GM19035 (cell line): Measurements from ENCODE around the gene RRP12.

Experiments
- ATAC-seq: cut with Tn5 transposase; IDR thresholded peaks from one replicate; pipeline ENCODE4 v1.9.1; 2021; ENCODE audit not compliant: unreplicated experiment

The RRP12 gene

GRCh38 chr10:97336446-97336845 lies 64.7 kb downstream of the RRP12 start:
- no peak for ATAC-seq

- ATAC-seq, result no peak
Measured at GRCh38 chr10:97336006-97336405, 65.1 kb downstream of the RRP12 start.

GRCh38 chr10:97335188-97335619 lies 65.9 kb downstream of the RRP12 start:
- no peak for ATAC-seq

GRCh38 chr10:97334370-97335175 lies 66.6 kb downstream of the RRP12 start, which contains the start of gene FRAT2:
Gene FRAT2, minus strand, starts transcription at chr10:97334729. Its CDS starts 157 bp downstream, at chr10:97334572.
- ATAC-seq, result peak; percentile 84

GRCh38 chr10:97333601-97334369 lies 67.4 kb downstream of the RRP12 start:
- ATAC-seq, result peak; percentile 34

- no peak for ATAC-seq
Measured at GRCh38 chr10:97333351-97333600, 67.9 kb downstream of the RRP12 start.

- no peak for ATAC-seq
Measured at GRCh38 chr10:97332591-97333350, 68.4 kb downstream of the RRP12 start.

- ATAC-seq, result no peak
Measured at GRCh38 chr10:97331153-97331703, 69.9 kb downstream of the RRP12 start.

- ATAC-seq, result no peak
Measured at GRCh38 chr10:97329766-97330165, 71.4 kb downstream of the RRP12 start.

GRCh38 chr10:97328646-97329453 lies 72.3 kb downstream of the RRP12 start:
- no peak for ATAC-seq

GRCh38 chr10:97327348-97328294 lies 73.5 kb downstream of the RRP12 start:
- ATAC-seq, result no peak

GRCh38 chr10:97325754-97326153 lies 75.4 kb downstream of the RRP12 start:
- no peak for ATAC-seq

GRCh38 chr10:97323501-97323900 lies 77.6 kb downstream of the RRP12 start:
- no peak for ATAC-seq

GRCh38 chr10:97321804-97322190 lies 79.3 kb downstream of the RRP12 start:
- ATAC-seq, result no peak

- ATAC-seq, result no peak
Measured at GRCh38 chr10:97321032-97321803, 79.9 kb downstream of the RRP12 start.

GRCh38 chr10:97320480-97321031 lies 80.6 kb downstream of the RRP12 start:
- no peak for ATAC-seq

- peak; percentile 24 for ATAC-seq
Measured at GRCh38 chr10:97319671-97320479, 81.3 kb downstream of the RRP12 start.
